CD1c-positive myeloid dendritic cell (primary cell): ENCODE measurements around the gene ARID1B.
"Not testable (repeated sequence)": the region's sequence is repeated elsewhere in the genome, so short reads cannot be mapped to it uniquely, and the experiment has no call there.

ENCODE experiments used
- DNase-seq: peaks from one replicate; pipeline ENCODE4 v3.0.0-alpha.2; 2016; ENCODE audit errors: extremely low spot score

The ARID1B gene

GRCh38 chr6:156933201-156934068 lies 156.3 kb downstream of the ARID1B start:
- DNase-seq = no peak

DNA sequence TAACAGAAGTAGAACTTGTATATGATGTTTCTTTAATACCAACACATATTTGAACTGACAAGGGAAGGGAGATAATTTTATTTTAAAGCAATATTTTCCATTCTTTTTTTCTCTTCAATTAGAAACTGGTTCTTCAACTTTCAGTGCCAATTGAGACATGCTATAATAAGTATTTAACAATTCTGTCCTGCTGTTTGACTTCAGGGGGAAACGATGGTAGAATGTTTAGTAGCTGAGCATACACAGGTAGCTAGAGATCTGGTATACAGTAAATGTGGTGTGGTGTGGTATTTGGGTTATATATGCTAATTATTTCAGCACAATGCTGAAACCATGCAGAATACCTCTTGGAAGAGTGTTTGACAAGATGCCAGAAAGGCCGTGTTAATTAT lies 156.9 kb downstream of the ARID1B start:
- no peak for DNase-seq

DNA sequence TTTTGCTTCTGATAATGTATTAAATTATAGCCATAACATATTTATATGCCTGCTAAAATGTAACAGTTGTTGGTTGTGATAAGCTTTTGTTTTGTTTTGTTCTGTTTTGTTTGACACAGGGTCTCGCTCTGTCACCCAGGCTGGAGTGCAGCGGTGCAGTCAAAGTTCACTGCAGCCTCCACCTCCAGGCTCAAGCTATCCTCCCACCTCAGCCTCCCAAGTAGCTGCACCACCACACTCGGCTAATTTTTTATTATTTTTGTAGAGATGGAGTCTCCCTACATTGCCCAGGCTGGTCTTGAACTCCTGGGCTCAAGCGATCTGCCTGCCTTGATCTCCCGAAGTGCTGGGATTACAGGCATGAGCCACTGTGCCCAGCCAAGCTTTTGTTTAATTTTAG lies 157.8 kb downstream of the ARID1B start:
- DNase-seq = no peak

DNA sequence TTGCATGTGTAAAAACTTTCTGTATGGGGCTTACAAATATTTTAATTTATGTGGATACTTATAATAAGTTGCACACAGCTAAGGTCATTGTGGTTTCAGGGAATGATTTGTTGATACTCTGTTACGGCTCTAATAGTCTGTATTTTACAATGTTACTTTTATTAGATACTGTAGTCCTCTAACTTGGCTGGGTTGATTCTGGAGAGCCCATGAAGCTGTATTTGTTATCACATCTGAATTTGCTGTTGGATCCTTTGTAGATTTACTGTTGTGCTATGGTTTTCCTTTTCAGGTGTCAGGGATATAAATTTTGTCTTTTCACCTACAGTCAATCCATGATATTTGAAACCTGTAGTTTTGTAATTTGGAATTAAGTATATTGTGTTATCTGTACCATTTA lies 161.0 kb downstream of the ARID1B start:
- DNase-seq = no peak

DNA sequence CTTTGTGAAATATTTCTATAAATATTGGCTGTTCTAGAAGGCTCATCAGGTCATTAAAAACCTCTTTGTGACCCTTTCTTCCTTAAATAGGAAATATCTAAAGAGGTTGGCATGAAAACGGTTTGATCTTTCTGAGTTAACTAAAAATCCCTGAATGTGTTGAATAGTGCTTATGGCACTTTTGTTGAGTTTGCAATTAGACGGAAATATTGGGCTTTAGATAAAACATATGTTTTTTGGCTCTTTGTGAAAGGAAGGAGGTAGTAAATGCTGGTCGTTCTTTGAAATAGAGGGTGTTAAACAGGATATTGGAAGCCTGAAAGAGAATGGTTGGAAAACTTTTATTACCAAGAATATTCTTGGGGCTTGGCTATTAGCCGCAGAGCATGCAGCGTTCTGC lies 163.0 kb downstream of the ARID1B start:
- DNase-seq = no peak

- DNase-seq = no peak
These were observed 165.1 kb downstream of the ARID1B start for GRCh38 chr6:156942266-156942665.

DNA sequence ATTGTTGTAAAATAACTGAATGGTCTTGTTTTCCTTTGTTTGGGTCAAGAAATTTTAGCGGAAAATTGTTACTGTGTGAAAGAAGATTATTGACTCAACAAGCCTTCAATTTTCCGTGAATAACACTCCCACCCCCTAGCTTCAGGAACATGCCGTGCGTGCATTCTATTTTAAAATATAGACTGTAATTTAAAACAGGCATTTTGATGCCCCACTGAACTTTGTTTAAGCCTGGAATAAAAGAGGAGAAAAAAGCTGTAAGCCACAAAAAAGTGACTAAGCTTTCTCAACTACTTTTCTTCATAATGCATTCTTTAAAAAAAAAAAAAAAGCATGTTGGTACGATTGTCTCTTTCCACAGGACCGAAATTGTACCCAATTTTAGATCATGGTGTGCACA lies 166.0 kb downstream of the ARID1B start:
- no peak for DNase-seq

- no peak for DNase-seq
These were observed 166.6 kb downstream of the ARID1B start for GRCh38 chr6:156943816-156944215.

GRCh38 chr6:156944412-156944811 lies 167.2 kb downstream of the ARID1B start:
- no peak for DNase-seq

- not testable (repeated sequence) for DNase-seq
These were observed 168.6 kb downstream of the ARID1B start for GRCh38 chr6:156945789-156946172.

DNA sequence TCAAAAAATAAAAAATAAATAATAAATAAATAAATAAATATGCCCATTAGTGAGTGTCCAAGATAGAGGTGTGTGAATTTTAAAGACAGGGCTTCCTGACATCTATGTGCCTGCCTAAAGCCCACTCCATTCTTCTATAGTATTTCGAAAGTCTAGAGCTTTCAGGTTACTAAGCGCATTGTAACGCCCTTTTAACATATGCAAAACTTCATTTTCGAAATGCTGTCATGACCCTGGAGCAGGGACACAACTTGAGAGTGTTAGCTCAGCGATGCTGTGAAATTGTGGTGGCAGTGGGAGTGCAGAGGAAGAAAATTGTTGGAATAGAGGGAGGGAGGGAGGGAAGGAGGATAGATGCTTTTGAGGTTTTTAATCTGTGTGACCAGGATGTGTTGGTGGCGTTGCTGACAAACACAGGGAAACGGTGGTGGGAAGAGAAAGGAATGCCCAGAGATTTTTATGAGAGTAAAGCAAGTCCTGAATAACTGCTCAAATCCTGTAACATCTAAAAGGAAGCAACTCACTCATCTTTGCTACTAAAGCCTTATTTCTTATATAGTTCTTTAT lies 169.3 kb downstream of the ARID1B start:
- no peak for DNase-seq

- no peak for DNase-seq
These were observed 171.1 kb downstream of the ARID1B start for GRCh38 chr6:156948277-156948676.

DNA sequence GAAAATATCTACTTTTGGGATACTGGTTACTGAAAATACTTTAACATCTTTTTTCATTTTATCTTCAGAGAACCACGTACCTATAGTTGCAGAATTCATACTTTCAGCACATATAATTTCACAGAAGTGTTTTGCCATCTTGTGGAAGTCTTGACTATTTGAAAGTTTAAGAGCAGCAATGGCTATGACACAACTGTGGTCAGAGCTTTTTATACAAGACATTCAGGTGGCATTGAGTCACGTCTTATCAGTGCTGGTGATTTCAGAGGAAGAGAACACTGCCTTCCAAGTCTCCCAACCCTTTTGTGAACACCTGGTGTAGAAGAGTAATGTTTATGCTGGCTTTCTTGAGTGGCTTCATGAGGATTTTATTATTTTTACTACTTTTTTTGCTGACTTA lies 171.6 kb downstream of the ARID1B start:
- DNase-seq = no peak

- DNase-seq = no peak
These were observed 172.2 kb downstream of the ARID1B start for GRCh38 chr6:156949376-156949775.

- DNase-seq = no peak
These were observed 172.9 kb downstream of the ARID1B start for GRCh38 chr6:156950084-156950483.

GRCh38 chr6:156950531-156950930 lies 173.4 kb downstream of the ARID1B start:
- no peak for DNase-seq

DNA sequence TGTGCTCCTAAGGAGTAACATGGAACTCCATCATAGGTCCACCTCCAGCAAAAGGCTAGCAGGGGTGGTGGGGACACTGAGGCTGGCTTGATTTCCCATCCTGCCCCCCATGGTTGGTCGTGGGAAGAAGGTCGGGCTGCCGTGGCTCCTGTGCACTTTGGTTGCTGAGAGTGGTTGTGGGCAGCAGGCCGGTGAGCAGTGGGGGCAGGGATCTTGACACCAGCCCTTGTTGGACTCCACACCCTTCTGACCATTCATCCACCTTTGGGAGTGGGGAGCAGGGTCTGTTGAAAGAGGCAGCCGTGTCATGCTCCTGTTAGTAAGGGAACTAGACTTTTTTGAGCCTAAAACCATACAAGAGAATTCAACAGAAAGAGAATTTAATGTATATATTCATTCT lies 175.2 kb downstream of the ARID1B start:
- no peak for DNase-seq

DNA sequence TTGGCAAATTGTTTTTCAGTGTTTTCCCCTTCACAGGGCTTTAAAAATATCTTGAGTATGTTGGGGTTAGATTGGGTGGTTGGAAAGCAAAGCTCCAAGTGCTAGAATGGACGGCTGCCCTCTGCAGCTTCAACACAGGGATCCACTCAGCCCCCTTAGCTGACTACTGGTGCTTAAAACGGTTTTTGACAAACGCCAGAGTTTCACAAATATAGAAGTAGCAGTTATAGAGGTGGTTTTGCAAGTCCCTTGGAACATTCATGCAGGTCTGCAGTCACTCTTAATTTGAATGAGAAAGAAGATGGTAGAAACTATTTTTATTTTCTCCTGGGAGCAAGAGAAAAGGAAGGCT lies 175.9 kb downstream of the ARID1B start:
- DNase-seq = no peak

- DNase-seq = peak; percentile 15
These were observed 176.4 kb downstream of the ARID1B start for GRCh38 chr6:156953479-156954146.

DNA sequence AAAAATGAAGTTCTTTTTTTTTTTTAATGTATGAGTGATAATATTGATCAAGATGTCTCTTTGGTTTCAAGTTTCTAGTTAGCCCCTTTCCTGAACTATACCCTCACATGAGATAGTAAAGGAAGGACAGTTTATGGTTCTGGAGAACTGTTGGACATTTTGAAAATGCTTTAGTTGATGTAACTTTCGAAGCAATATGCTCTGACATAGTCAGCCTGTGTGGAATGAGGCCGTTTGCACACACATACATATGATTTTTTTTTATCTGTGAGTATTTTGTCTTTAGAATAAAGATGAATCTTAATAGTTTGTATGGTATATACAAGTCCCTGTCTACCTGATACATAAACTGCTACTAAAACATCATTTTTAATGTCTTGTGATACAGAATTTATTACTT lies 177.0 kb downstream of the ARID1B start:
- DNase-seq = no peak

DNA sequence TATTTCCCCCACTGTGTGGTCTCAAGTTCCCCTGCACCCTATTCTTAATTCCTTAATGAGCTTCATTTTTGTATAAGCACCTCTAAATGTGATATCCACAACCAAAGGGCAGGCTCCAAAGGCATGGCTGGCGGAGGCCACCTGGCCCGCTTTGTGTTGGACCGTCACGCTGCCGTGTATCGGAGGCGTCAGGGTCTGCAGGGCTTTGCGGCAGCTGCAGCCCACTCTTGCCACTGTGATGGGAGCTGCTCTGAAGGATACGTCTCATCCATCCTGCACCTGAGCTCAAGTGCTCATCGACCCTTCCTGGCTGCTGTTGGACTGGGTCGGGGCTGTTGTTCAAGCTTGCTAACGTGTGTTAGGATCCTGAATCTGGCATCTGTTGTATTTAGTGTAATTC lies 177.6 kb downstream of the ARID1B start:
- no peak for DNase-seq

GRCh38 chr6:156955494-156956183 lies 178.5 kb downstream of the ARID1B start:
- DNase-seq = no peak

DNA sequence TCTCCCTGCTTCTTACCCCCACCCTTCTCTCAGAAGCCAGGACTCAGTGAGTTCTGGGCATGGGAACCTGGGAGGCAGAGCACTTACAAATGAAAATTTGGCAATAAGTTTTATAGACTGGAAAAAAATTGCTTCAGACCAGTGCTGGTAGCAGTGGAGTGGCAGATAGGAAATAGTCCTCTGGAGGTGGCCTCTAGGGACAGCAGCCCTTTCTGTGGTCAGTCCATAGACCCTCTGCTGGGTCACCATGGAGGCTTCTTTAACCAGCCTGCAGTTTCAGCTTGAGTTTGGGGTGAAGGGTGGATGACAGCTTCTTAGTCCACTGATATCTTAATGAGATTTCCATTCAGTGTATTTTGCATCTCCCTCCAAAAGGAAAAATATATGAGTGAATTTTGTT lies 179.1 kb downstream of the ARID1B start:
- no peak for DNase-seq
